Muscle layer of colon (tissue), 2 donors: ENCODE results near the gene ACKR2.

ENCODE experiments used
- H3K27ac ChIP-seq: one replicate; pipeline ENCODE4 v1.7.0; 2013; ENCODE audit warnings: low read depth, mild to moderate bottlenecking, low read length, moderate library complexity
- H3K27me3 ChIP-seq, 2 donors: one replicate each; pipeline ENCODE4 v1.7.0; 2013; ENCODE audit warnings: low read length in 2 of 2, mild to moderate bottlenecking in 2 of 2; ENCODE audit not compliant: insufficient read depth in 2 of 2, control insufficient read depth in 1 of 2
- H3K36me3 ChIP-seq: one replicate; pipeline ENCODE4 v1.7.0; 2013; ENCODE audit warnings: mild to moderate bottlenecking, low read length; ENCODE audit not compliant: insufficient read depth
- H3K4me1 ChIP-seq: one replicate; pipeline ENCODE4 v1.7.0; 2013; ENCODE audit warnings: mild to moderate bottlenecking, low read length; ENCODE audit not compliant: insufficient read depth
- H3K4me3 ChIP-seq, 2 donors: one replicate each; pipeline ENCODE4 v1.7.0; 2013; ENCODE audit warnings: low read length in 2 of 2, low read depth in 1 of 2, mild to moderate bottlenecking in 1 of 2, moderate library complexity in 1 of 2
- H3K9ac ChIP-seq: one replicate; pipeline ENCODE4 v1.7.0; 2013; ENCODE audit warnings: low read length
- H3K9me3 ChIP-seq: one replicate; pipeline ENCODE4 v1.7.0; 2013; ENCODE audit warnings: mild to moderate bottlenecking, low read length
- donor health status: abdominal sarcoma.
- donor health status: Adenocarcinoma of cecum.

ACKR2 gene

DNA sequence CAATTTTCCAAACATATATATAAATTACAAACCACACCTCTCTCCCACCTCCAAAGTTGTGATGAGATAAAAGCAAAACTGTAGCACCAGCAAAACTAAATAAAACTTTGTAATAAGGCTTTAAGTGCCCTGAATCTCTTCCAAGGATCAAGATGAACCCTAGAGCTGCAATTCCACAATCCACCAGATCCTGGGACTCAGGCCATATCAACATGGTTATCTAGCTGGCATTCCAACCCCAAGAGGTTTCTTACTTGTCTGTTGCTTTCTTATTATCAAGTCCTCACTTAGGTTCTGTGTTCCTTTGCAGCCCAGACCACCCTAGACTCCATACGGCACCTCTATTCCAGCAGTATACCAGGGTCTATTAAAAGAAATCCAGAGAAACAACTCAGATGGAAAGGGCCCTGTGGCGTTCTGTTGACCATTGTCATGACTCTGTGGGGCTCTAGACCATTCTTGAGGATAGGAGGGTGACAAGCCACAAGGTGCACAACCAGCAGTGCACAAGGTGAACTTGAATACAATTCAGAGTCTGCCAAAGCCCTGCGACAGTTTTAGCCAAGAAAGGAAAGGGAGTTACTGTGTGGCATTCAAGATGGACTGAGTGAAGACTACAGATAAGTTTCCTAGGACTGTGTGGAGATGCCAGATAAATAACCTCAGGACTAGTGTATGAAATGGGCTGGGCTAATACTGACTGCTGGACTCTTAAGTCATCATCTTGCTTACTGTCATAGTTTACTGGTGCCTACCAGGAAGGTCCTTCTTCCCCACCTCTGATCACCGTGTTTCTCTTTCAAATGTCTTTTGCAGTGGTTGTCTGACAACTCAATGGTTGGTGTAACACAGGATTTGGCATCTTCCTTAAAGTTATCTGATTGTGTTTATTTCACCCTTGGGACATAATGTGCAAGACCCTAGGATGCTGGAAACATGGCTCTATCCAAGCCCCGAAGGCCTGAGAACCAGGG lies 27.2 kb downstream of the ACKR2 start:
- H3K27ac ChIP-seq: no peak overlapping the region
- H3K36me3 ChIP-seq: no peaks in the 10 kb centered on the region
- H3K4me1 ChIP-seq: no peaks in the 10 kb centered on the region
- H3K4me3 ChIP-seq: no peak overlapping the region
- no peak overlapping the region for H3K9ac ChIP-seq
- H3K27me3 ChIP-seq: no peaks in the 10 kb centered on the region
- H3K9me3 ChIP-seq: no peaks in the 10 kb centered on the region

DNA sequence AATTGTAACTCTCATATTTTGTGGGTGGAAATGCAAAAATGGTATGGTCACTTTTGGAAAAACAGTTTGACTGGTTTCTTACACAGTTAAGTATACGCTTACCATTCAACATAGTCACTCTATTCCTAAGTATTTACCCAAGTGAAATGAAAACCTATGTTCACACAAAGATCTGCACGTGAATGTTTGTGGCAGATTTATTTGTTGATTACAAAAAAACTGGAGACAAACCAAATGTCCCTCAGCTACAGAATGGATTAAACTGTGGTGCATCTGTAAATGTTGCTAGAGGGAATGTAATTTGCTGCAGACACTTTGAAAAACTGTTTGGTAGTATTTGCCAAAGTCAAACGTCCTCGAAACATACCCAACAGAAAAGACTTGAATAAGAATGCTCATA lies 29.3 kb downstream of the ACKR2 start:
- H3K4me1 ChIP-seq: no peaks in the 10 kb centered on the region
- no peak overlapping the region for H3K4me3 ChIP-seq
- H3K36me3 ChIP-seq: no peaks in the 10 kb centered on the region
- no peaks in the 10 kb centered on the region for H3K27me3 ChIP-seq
- H3K9me3 ChIP-seq: no peaks in the 10 kb centered on the region
- no peak overlapping the region for H3K27ac ChIP-seq
- H3K9ac ChIP-seq: no peak overlapping the region

DNA sequence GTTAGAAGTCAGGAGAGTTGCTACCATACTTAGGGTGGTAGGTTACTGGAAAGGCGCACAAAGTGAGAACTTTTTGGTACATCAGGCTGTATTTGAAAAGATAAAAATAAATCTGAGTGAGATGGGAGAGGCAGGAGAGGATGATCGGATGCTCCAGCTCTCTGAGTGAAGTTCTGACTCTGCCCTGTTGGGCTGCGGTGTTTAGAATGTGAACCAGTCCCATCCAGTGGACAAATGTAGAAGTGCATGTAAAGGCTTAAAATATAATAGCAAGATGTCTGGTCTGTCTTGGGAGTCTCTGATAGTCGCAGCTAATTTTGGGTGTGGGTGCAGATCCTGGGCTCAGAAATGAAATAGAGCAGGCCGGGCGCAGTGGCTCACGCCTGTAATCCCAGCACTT lies 30.4 kb downstream of the ACKR2 start:
- Histone ChIP-seq H3K4me1 (no peaks in the 10 kb centered on the region), H3K27me3 (no peaks in the 10 kb centered on the region), H3K36me3 (no peaks in the 10 kb centered on the region), H3K27ac (no peak overlapping the region), H3K9me3 (no peaks in the 10 kb centered on the region), H3K9ac (no peak overlapping the region), H3K4me3 (no peak overlapping the region)

DNA sequence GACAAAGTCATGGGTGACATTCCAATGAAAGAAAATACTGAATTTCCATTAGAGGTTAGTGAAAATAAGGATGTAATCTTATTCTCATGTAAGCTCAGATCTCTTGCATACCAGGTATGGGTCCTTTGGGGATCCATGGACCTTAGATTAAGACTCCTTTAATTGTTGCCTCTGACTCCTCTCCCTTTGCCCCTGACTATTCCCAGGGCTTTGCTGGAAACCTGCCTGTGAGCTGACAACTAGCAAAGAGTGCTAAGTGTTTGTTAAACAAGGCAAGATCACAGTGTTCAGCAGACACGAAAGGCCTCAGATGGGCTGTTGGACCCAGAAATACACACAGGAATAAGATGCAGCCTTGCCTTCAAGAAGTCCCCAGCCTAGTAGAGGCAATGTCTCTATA lies 32.1 kb downstream of the ACKR2 start:
- Histone ChIP-seq H3K9me3 (no peaks in the 10 kb centered on the region), H3K9ac (no peak overlapping the region), H3K4me3 (no peak overlapping the region), H3K36me3 (no peaks in the 10 kb centered on the region), H3K27me3 (no peaks in the 10 kb centered on the region), H3K27ac (no peak overlapping the region), H3K4me1 (peaks cover 6% of the 10 kb centered on the region)

DNA sequence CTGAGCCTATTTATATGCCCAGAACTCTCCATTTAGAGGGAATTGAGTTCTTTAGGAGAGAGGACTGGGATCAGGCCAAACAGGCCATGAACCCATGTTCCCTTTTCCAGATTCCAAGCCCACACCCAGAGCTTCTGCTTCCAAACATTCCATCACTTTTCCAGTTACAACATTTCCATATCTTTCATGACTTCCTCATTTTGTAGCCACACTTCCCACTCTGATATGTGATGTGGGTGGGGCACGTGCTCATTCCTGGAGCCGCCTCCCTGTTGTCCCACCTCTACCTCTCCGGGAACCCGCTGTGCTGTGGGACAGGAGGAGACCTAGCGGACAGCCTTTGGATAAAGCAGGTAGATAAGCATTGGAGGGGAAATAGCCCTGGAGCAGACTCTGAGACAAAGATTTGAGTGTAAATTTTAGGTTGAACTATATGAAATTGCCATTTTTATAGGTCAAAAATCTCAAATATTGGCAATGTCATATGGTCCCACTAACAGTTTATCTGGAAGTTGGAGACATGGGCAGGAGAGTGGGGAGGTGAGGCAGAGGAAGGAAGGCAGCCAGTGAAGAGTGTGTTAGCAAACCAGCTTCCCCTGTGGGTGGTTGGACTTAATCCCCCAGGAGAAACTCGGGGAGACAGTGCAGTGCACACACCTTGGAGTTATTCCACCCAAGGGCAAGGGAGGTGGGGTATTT lies 34.6 kb downstream of the ACKR2 start:
- Histone ChIP-seq H3K36me3 (no peaks in the 10 kb centered on the region), H3K4me3 (no peak overlapping the region), H3K27me3 (no peaks in the 10 kb centered on the region), H3K4me1 (peaks cover 18% of the 10 kb centered on the region), H3K27ac (no peak overlapping the region), H3K9ac (no peak overlapping the region), H3K9me3 (no peaks in the 10 kb centered on the region)

DNA sequence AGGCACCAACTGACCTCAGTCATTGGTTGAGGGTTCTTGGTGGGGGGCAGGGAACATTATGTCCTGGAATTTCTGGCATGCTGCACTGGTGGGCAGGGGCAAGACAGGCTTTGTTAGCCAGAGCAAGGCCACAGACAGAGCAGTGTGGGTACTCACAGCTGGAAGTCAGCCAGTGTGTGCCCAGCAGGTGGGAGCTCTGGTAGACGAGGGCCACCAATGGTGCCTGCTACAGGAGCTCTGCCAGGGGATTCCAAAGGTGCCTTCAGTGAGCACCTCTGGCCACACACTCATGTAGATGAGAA lies 35.1 kb downstream of the ACKR2 start:
- H3K36me3 ChIP-seq: no peaks in the 10 kb centered on the region
- H3K4me1 ChIP-seq: peaks cover 18% of the 10 kb centered on the region
- H3K4me3 ChIP-seq: no peak overlapping the region
- no peak overlapping the region for H3K9ac ChIP-seq
- no peaks in the 10 kb centered on the region for H3K27me3 ChIP-seq
- H3K9me3 ChIP-seq: no peaks in the 10 kb centered on the region
- no peak overlapping the region for H3K27ac ChIP-seq

DNA sequence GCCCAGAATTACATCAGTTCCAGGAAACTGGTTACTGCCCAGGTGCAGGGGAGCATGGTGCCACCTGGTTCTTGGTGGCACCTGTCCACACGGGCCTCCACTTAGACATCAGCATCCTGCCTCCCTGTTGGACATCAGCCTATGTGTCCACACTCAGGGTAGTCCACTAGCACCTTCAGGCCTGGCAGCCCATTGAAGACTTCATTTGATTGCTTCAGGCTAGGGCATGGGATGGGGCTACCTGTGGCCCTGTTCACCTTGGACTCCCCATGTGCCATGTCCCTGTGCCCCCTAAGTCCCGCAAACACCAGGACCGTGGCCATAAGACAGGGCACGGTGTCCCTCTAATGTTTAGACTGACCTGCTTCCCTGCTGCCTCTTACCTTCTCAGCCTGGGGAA lies 35.6 kb downstream of the ACKR2 start:
- H3K36me3 ChIP-seq: no peaks in the 10 kb centered on the region
- no peak overlapping the region for H3K4me3 ChIP-seq
- H3K4me1 ChIP-seq: peaks cover 18% of the 10 kb centered on the region
- no peaks in the 10 kb centered on the region for H3K27me3 ChIP-seq
- H3K27ac ChIP-seq: no peak overlapping the region
- no peaks in the 10 kb centered on the region for H3K9me3 ChIP-seq
- H3K9ac ChIP-seq: no peak overlapping the region

DNA sequence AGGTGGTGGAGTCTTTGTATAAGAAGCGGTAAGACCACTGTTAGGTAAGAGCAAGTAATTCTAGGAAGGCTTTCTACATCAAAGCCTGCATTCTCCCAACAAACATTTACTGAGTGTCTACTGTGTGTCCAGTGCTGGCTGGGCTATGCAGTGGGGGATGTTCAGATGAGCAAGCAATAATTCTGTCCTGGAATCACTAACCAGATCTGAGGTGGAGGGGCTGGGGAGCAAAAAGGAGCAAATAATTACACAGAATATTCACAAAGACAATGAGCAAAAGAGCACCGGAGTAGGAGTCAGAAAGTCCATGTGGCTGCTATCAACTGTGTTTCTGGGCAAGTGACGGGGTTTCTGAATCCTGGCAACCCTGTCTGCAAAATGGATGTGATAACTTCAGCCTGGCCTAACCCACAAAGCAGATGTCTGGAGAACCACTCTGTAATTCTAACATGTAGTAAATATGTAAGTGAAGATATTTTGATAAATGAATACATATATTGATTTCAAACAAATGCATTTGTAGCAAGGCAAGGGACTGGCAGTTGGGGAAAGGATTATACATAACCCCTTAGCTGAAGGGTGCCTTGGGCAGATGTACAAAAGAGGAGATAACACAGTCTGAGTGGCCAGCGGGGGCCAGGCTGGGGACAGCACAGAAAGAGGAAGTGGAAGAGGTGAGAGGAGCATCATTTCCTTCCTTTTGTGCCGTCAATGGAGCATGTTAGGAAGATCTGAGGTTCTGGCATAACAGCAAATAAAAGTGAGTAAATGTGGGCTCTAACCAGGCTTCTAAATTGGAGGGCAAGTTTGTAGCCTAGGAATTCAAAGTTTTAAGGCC lies 37.7 kb downstream of the ACKR2 start:
- Histone ChIP-seq H3K4me1 (peaks cover 18% of the 10 kb centered on the region), H3K4me3 (no peak overlapping the region), H3K27ac (peak overlapping the region; percentile 63), H3K9me3 (no peaks in the 10 kb centered on the region), H3K36me3 (no peaks in the 10 kb centered on the region), H3K27me3 (no peaks in the 10 kb centered on the region), H3K9ac (no peak overlapping the region)

DNA sequence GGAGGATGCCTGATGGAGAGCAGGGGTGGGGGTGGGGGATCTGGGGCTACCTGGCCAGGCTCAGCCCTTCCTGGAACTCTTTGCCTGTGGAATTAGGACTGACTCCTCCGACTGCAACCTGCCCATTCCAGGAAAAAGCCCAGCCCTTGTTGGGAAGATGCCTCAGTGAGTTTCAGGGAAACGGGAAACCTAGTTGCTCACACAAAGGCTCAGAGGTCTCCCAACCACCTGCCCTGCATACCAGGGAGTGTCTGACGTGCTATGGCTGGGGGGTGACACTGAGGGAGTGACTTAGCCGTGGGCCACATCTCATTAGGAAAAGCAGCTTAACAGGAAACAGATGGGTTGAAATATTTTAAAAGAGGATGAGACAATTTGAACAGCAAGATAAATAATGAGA lies 38.5 kb downstream of the ACKR2 start:
- no peaks in the 10 kb centered on the region for H3K9me3 ChIP-seq
- H3K36me3 ChIP-seq: no peaks in the 10 kb centered on the region
- peaks cover 18% of the 10 kb centered on the region for H3K4me1 ChIP-seq
- no peak overlapping the region for H3K4me3 ChIP-seq
- H3K27me3 ChIP-seq: no peaks in the 10 kb centered on the region
- no peak overlapping the region for H3K9ac ChIP-seq
- H3K27ac ChIP-seq: no peak overlapping the region

DNA sequence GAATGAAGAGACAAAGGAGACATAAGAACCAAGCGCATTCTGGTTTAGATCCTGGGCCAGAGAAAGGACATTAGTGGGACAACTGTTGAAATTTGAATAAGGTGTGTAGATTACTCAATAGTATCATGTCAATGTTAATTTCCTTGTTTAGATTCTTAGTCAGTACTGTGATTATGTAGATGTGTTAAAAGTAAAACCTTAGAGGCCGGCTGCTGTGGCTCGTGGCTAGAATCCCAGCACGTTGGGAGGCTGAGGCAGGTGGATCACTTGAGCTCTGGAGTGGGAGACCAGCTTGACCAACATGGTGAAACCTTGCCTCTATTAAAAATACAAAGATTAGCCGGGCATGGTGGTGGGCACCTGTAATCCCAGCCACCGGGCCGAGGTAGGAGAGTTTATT lies 39.8 kb downstream of the ACKR2 start:
- H3K9ac ChIP-seq: no peak overlapping the region
- H3K4me3 ChIP-seq: no peak overlapping the region
- no peaks in the 10 kb centered on the region for H3K27me3 ChIP-seq
- no peaks in the 10 kb centered on the region for H3K9me3 ChIP-seq
- no peaks in the 10 kb centered on the region for H3K36me3 ChIP-seq
- peaks cover 18% of the 10 kb centered on the region for H3K4me1 ChIP-seq
- no peak overlapping the region for H3K27ac ChIP-seq

DNA sequence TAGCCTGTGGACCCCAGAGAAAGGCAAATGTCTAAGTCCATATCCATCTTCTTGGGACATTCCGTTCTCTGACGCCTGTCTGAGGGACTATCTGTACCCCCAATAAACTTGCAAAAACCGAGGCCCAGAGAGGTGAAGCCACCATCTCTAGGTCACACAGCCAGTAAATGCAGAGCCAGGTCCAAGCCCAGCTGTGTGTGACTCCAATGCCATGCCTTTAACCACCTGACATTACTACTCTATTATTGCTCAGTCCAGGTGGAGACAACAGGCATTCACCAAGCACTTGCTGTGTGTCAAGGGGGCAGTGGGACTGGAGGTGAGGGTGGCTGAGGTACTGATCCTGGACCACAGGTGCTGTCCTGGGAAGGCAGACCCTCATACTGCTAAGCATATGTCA lies 41.0 kb downstream of the ACKR2 start:
- peaks cover 18% of the 10 kb centered on the region for H3K4me1 ChIP-seq
- H3K4me3 ChIP-seq: no peak overlapping the region
- H3K9ac ChIP-seq: no peak overlapping the region
- H3K27me3 ChIP-seq: no peaks in the 10 kb centered on the region
- no peaks in the 10 kb centered on the region for H3K36me3 ChIP-seq
- no peak overlapping the region for H3K27ac ChIP-seq
- no peaks in the 10 kb centered on the region for H3K9me3 ChIP-seq
